Ascending aorta (tissue), 2 donors: Measurements from ENCODE around the gene ORAI1. TPM values are rescaled to one million over a fixed set of nuclear protein-coding genes. Genes with fewer than 3 reads are reported as not detected.

Experiments used
- DNase-seq, 2 donors: peaks; one replicate each; pipeline ENCODE4 v3.0.0-alpha.2; 2019; ENCODE audit warnings: low spot score in 2 of 2
- H3K27ac ChIP-seq, 2 donors: fragments of 200-600 bp; sonication (generic); one replicate each; pipeline ENCODE4 v1.5.1; 2016 to 2017; ENCODE audit warnings: mild to moderate bottlenecking in 1 of 2
- H3K27me3 ChIP-seq: fragments of 200-600 bp; sonication (generic); one replicate; pipeline ENCODE4 v1.5.1; 2017
- H3K36me3 ChIP-seq, 2 donors: fragments of 200-600 bp; sonication (generic); one replicate each; pipeline ENCODE4 v1.5.1; 2016
- H3K4me1 ChIP-seq, 2 donors: fragments of 200-600 bp; sonication (generic); one replicate each; pipeline ENCODE4 v1.5.1; 2016 to 2017; ENCODE audit warnings: mild to moderate bottlenecking in 1 of 2
- H3K4me3 ChIP-seq, 2 donors: fragments of 200-600 bp; sonication (generic); one replicate each; pipeline ENCODE4 v1.5.1; 2016 to 2017; ENCODE audit warnings: mild to moderate bottlenecking in 1 of 2
- H3K9me3 ChIP-seq, 2 donors: fragments of 200-600 bp; sonication (generic); one replicate each; pipeline ENCODE4 v1.5.1; 2016
- intact Hi-C: fragments of 100-400 bp; cut with DNase I; formaldehyde crosslinking; loops from one replicate; pipeline ENCODE4 v1.15.1; 2023
- total RNA-seq: library from RNA; depleted of rRNA; stranded (reverse); fragments of >200 nt; gene quantifications from one replicate; pipeline ENCODE4 v1.1.0, GENCODE V29; 2016
- TF ChIP-seq, protein P1 (sequence below), 3 experiments: fragments of 200-600 bp in 2 of 3; fragments of 450-650 bp in 1 of 3; sonication (generic) in 2 of 3; IDR thresholded peaks; one replicate each; pipeline ENCODE4 v1.5.1; 2016 to 2019; ENCODE audit warnings: antibody characterized with exemption in 3 of 3, mild to moderate bottlenecking in 1 of 3, moderate library complexity in 1 of 3

Gene ORAI1
- total RNA-seq, 1 donor from 2014 or later = 24.6 TPM

DNA sequence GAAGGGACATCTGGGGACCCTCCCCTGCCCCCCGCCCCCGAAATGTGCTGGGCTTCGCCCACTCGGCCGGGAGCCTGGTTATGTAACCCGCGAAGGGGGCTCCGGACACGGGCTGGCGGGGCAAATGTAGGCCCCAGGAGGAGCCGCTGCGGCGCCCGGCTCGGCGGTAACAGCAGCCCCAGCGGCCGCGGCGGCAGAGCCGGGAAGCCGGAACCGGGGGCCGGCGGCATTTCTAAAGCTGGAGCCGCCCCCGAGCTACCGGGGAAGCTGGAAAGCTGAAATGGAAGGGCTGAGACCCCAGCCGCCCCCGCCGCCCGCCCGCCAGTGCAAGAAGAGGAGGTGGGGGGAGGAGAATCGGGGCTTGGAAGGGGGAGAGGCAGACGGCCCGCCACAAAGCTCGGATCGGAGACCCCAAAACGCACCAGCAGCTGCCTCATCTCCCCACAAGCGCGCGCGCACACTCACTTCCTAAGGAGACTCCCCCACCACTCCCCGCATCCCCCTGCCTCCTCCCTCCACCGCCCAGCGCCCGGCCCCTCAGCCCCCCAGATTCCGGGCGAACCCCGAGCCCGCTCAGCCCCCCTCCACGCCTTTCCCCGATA lies 47.0 kb upstream of the ORAI1 start:
- H3K9me3 ChIP-seq = no peaks in the 10 kb centered on the region
- peaks cover 7 to 41% of the 10 kb centered on the region in 2 donors for H3K4me1 ChIP-seq
- TF ChIP-seq, protein P1, sequence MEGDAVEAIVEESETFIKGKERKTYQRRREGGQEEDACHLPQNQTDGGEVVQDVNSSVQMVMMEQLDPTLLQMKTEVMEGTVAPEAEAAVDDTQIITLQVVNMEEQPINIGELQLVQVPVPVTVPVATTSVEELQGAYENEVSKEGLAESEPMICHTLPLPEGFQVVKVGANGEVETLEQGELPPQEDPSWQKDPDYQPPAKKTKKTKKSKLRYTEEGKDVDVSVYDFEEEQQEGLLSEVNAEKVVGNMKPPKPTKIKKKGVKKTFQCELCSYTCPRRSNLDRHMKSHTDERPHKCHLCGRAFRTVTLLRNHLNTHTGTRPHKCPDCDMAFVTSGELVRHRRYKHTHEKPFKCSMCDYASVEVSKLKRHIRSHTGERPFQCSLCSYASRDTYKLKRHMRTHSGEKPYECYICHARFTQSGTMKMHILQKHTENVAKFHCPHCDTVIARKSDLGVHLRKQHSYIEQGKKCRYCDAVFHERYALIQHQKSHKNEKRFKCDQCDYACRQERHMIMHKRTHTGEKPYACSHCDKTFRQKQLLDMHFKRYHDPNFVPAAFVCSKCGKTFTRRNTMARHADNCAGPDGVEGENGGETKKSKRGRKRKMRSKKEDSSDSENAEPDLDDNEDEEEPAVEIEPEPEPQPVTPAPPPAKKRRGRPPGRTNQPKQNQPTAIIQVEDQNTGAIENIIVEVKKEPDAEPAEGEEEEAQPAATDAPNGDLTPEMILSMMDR (IDR thresholded peaks at IDR 0.05) = no peak
- peak overlapping the region; percentile 88 for H3K27ac ChIP-seq
- intact Hi-C loops = no loop called here
- H3K36me3 ChIP-seq = peaks cover 1 to 5% of the 10 kb centered on the region in 2 donors
- H3K4me3 ChIP-seq = peak overlapping the region; percentile 77 to 92
- DNase-seq = peak in 1 of 2 donors; percentile 66
- no peaks in the 10 kb centered on the region for H3K27me3 ChIP-seq

DNA sequence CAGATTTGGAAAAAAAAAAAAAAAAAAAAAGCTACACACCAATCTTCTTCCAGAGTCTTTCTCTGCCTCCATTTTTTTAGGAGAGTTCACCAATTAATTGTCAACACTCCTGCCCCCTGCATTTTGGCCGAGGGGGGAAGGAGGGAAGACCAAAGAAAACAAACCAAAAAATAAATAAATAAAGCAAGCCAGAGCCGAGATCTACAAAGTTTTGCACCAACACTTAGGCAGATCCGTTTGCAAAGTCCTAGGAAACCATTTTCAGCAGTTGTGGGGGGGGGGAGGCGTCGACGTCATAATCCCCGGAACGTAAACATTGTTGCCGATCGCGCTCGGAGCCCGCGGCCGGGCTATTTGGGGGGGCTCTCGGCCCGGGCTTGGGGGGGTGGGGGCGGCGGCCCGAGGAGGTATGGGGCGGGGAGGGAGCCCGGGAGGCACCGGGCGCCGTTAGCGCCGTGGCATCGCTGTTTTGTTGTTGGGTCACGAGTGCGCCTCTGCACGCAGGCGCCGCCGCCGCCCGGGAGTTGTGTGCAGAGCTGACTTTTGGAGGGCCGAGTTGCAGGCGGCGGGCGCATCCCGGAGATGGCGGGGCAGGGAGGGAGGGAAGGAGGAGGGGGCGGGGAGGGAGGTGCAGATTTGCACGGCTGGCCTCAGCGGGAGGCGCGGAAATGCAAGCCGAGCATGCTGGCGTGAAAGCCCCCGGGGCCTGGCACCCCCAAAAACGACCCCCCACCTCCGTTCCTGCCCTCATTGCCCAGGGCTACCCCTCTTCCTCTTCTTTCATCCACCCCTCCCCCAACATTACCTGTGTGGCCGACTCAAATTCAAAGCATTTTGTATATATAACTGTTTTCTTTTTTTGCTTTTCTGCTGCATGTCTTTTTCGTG lies 46.1 kb upstream of the ORAI1 start:
- peak overlapping the region; percentile 88 for H3K27ac ChIP-seq
- peaks cover 0 to 3% of the 10 kb centered on the region in 2 donors for H3K36me3 ChIP-seq
- H3K9me3 ChIP-seq = no peaks in the 10 kb centered on the region
- no peaks in the 10 kb centered on the region for H3K27me3 ChIP-seq
- peak in 1 of 2 donors; percentile 85 for DNase-seq
- TF ChIP-seq, protein P1 (IDR thresholded peaks at IDR 0.05) = no peak
- intact Hi-C loops = loop anchor here (2.0 kb wide), 1 partner anchor 47 kb away; the partner anchor contains the start of gene ORAI1
- peaks cover 7 to 41% of the 10 kb centered on the region in 2 donors for H3K4me1 ChIP-seq
- H3K4me3 ChIP-seq = peak overlapping the region; percentile 77 to 92

DNA sequence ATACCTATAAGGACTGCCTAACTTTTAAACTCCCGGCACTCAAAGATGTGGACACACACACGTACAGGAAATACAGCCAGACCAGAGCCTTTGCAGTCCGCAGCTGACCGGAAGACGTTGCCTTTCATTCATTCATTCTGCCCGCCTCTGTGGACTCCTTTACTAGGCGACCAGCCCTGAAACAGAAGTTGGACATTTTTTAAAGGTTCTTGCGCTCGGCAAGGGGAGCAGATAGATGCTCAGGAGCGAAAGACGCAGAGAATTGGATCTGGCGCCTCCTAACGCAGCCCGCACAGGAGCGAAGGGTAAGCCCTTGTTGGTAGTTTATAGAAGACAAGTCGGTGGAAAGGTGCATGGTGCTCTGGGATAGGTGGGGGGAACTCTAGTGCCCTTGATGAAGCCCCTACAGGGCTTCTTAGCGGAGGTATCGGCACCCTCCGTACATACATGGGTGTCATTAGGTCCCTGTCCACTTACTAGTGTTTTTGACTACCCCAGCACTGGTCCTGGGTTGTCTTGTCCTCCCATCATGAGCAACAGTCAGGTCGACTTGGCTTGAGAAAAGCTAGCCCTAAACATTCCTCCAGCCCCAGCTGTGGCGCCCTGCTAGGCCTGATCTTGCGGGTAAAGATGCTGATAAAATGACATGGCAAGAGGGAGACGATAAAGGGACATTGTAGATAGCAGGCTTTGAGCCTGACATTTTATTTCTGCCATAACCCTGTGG lies 45.2 kb upstream of the ORAI1 start, which contains the start of gene KDM2B:
TSS of gene KDM2B (minus strand) at position 65 of the 727 bp plus-strand sequence. CDS start 112 bp downstream, outside the sequence.
- TF ChIP-seq, protein P1 (IDR thresholded peaks at IDR 0.05) = no peak
- Histone ChIP-seq H3K36me3 (no peaks in the 10 kb centered on the region), H3K4me1 (peaks cover 7 to 39% of the 10 kb centered on the region in 2 donors), H3K4me3 (peak within 1 kb of the TSS; percentile 77 to 92), H3K27ac (peak within 1 kb of the TSS; percentile 88), H3K9me3 (no peaks in the 10 kb centered on the region), H3K27me3 (no peaks in the 10 kb centered on the region)
- intact Hi-C loops = loop anchor here (2.0 kb wide), 1 partner anchor 46 kb away; the partner anchor contains the start of gene ORAI1
- DNase-seq = peak in 1 of 2 donors; percentile 79

DNA sequence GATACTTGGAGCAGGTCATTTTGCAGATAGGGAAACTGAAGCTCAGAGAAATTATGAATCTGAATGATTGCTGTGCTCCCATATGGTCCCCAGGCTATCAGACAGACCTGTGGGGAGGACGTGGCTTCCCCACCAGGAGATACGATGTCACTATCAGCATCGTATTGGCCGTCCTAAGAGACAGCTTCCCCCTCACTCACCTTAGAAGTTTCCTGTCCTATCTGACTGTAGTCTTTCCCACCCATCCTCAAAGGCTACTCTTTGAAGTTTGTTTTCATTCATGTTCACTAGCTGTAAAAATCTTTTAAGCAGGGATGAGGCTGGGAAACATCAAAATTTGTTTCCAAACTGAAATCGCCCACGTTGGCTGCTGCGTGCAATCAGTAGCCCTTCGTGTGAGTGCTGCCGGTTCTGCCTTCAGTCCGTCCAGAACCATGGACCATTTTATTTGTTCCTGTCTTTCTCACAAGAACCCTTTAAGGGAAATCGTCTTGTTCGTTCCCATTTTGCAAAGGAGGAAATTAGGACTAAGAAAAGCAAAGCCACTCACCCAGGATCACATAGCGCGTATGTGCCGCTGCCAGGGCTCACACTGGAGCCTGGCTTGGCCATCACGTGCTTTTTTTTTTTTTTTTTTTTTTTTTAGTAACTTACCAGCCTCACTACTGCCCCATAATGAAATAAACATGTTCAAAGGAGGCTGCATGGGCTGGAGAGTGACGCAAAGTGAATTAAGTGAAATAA lies 44.5 kb upstream of the ORAI1 start:
- H3K36me3 ChIP-seq = no peaks in the 10 kb centered on the region
- H3K27ac ChIP-seq = peak overlapping the region; percentile 88
- intact Hi-C loops = loop anchor here (2.0 kb wide), 1 partner anchor 45 kb away; the partner anchor contains the start of gene ORAI1
- TF ChIP-seq, protein P1 (IDR thresholded peaks at IDR 0.05) = no peak
- peak overlapping the region; percentile 77 to 92 for H3K4me3 ChIP-seq
- no peaks in the 10 kb centered on the region for H3K9me3 ChIP-seq
- H3K4me1 ChIP-seq = peaks cover 7 to 31% of the 10 kb centered on the region in 2 donors
- no peaks in the 10 kb centered on the region for H3K27me3 ChIP-seq
- no peak for DNase-seq
